WTC11 (cell line): ENCODE measurements around the gene ZNF622. TPM values are rescaled to one million over a fixed set of nuclear protein-coding genes. Genes with fewer than 3 reads are reported as not detected.

Source experiments
- ATAC-seq: fragments of 200-7000 bp; cut with Tn5 transposase; 2 replicates; pipeline ENCODE4 v1.10.0; 2021; ENCODE audit warnings: mild to moderate bottlenecking, moderate library complexity
- CTCF ChIA-PET: fragments of 300-600 bp; sonication (Branson Sonifier 250); formaldehyde crosslinking; loops from one replicate; lab custom pipeline; 2021; ENCODE audit warnings: antibody characterized with exemption; lab: Charles Lee
- POLR2A ChIA-PET: fragments of 350-600 bp; sonication (Branson Sonifier 250); formaldehyde crosslinking; loops from one replicate; lab custom pipeline; 2021; ENCODE audit warnings: antibody characterized with exemption; lab: Charles Lee
- DNase-seq: peaks from one replicate; pipeline ENCODE4 v3.0.0; 2021; ENCODE audit warnings: low spot score
- H3K27ac Mint-ChIP-seq: 2 replicates; pipeline ENCODE4 v1.8.0; 2021; ENCODE audit warnings: mixed read lengths
- H3K27me3 Mint-ChIP-seq: 2 replicates; pipeline ENCODE4 v1.8.0; 2021; ENCODE audit warnings: low read depth, mild to moderate bottlenecking, moderate library complexity, mixed read lengths
- H3K36me3 Mint-ChIP-seq: 2 replicates; pipeline ENCODE4 v1.8.0; 2021; ENCODE audit warnings: mixed read lengths
- H3K4me1 Mint-ChIP-seq: 2 replicates; pipeline ENCODE4 v1.8.0; 2022; ENCODE audit warnings: mixed read lengths
- H3K4me3 Mint-ChIP-seq: 2 replicates; pipeline ENCODE4 v1.8.0; 2021; ENCODE audit warnings: mild to moderate bottlenecking, moderate library complexity, mixed read lengths
- H3K9me3 Mint-ChIP-seq: 2 replicates; pipeline ENCODE4 v1.8.0; 2021; ENCODE audit warnings: mixed read lengths
- CBFB ChIP-seq: sonication (generic); formaldehyde crosslinking; IDR thresholded peaks from 2 replicates; pipeline ENCODE4 v1.8.1; 2022; ENCODE audit warnings: mild to moderate bottlenecking, low read depth, missing genetic modification reagents
- E2F1 ChIP-seq: sonication (generic); formaldehyde crosslinking; IDR thresholded peaks from 2 replicates; pipeline ENCODE4 v1.8.0; 2022; ENCODE audit warnings: mild to moderate bottlenecking, missing genetic modification reagents
- GTF2I ChIP-seq: fragments of 250-450 bp; sonication (Bioruptor Pico); conservative IDR thresholded peaks from 2 replicates; pipeline ENCODE4 v1.4.0; 2021; ENCODE audit warnings: mild to moderate bottlenecking
- PRDM15 ChIP-seq: sonication (generic); formaldehyde crosslinking; IDR thresholded peaks from 2 replicates; pipeline ENCODE4 v1.8.0; 2022; ENCODE audit warnings: missing genetic modification reagents
- RORB ChIP-seq: fragments of 250-450 bp; sonication (Bioruptor Pico); IDR thresholded peaks from 2 replicates; pipeline ENCODE4 v1.9.0; 2021; ENCODE audit warnings: mild to moderate bottlenecking
- SMAD3 ChIP-seq: sonication (generic); formaldehyde crosslinking; IDR thresholded peaks from 2 replicates; pipeline ENCODE4 v1.8.0; 2022; ENCODE audit warnings: missing genetic modification reagents, mild to moderate bottlenecking, borderline replicate concordance
- SMAD4 ChIP-seq: sonication (generic); formaldehyde crosslinking; IDR thresholded peaks from 2 replicates; pipeline ENCODE4 v1.8.0; 2022; ENCODE audit warnings: mild to moderate bottlenecking, missing genetic modification reagents
- TEAD4 ChIP-seq: sonication (generic); formaldehyde crosslinking; IDR thresholded peaks from 2 replicates; pipeline ENCODE4 v1.8.0; 2022; ENCODE audit warnings: mild to moderate bottlenecking, missing genetic modification reagents
- ZNF121 ChIP-seq: sonication (generic); formaldehyde crosslinking; IDR thresholded peaks from 2 replicates; pipeline ENCODE4 v1.8.0; 2023; ENCODE audit warnings: missing genetic modification reagents
- ZNF396 ChIP-seq: fragments of 250-450 bp; sonication (Bioruptor Pico); IDR thresholded peaks from 2 replicates; pipeline ENCODE4 v1.8.0; 2021; ENCODE audit warnings: mild to moderate bottlenecking, moderate library complexity, borderline replicate concordance
- total RNA-seq: library from RNA; stranded (reverse); gene quantifications from 3 replicates; pipeline ENCODE4 v1.2.3, GENCODE V29; 2021
- TF ChIP-seq, protein P1 (sequence below): sonication (generic); formaldehyde crosslinking; conservative IDR thresholded peaks from 2 replicates; pipeline ENCODE4 v1.8.1; 2023; ENCODE audit warnings: mild to moderate bottlenecking, low read depth, missing genetic modification reagents, moderate library complexity
- TF ChIP-seq, protein P2 (sequence below): sonication (generic); formaldehyde crosslinking; IDR thresholded peaks from 2 replicates; pipeline ENCODE4 v1.8.1; 2022; ENCODE audit warnings: low read depth, mild to moderate bottlenecking, moderate library complexity, missing genetic modification reagents, borderline replicate concordance
- TF ChIP-seq, protein P3 (sequence below): sonication (generic); formaldehyde crosslinking; IDR thresholded peaks from 2 replicates; pipeline ENCODE4 v1.8.1; 2023; ENCODE audit warnings: mild to moderate bottlenecking, missing genetic modification reagents, borderline replicate concordance
- TF ChIP-seq, protein P4 (sequence below): sonication (generic); formaldehyde crosslinking; IDR thresholded peaks from 2 replicates; pipeline ENCODE4 v1.8.1; 2023; ENCODE audit warnings: mild to moderate bottlenecking, missing genetic modification reagents
- TF ChIP-seq, protein P5 (sequence below): sonication (generic); formaldehyde crosslinking; IDR thresholded peaks from 2 replicates; pipeline ENCODE4 v1.8.0; 2023; ENCODE audit warnings: missing genetic modification reagents

The ZNF622 gene
- total RNA-seq, 1 experiment from 2014 or later: 37.9 TPM

GRCh38 chr5:16480821-16481538 lies 15.4 kb upstream of the ZNF622 start:
- Mint-ChIP-seq H3K27me3 (no peaks in the 10 kb centered on the region), H3K27ac (no peak overlapping the region)
- CTCF ChIA-PET: no interaction called here
- TF ChIP-seq ZNF121 (CRISPR knock-in tag): no peak
- TF ChIP-seq, all 79 proteins: peak for 0
- POLR2A ChIA-PET: no interaction called here
- Mint-ChIP-seq H3K4me3 (no peak overlapping the region), H3K4me1 (no peaks in the 10 kb centered on the region), H3K9me3 (peaks cover 21% of the 10 kb centered on the region), H3K36me3 (no peaks in the 10 kb centered on the region)
- ATAC-seq: no peak
- no peak for DNase-seq

GRCh38 chr5:16480144-16480543 lies 14.5 kb upstream of the ZNF622 start:
- ChIA-PET CTCF (no interaction called here), POLR2A (no interaction called here)
- no peak overlapping the region for H3K4me3 Mint-ChIP-seq
- TF ChIP-seq SMAD4 (CRISPR knock-in tag) (no peak), CBFB (no peak), E2F1 (no peak), GTF2I (CRISPR knock-in tag) (no peak), RORB (CRISPR knock-in tag) (no peak), PRDM15 (no peak), SMAD3 (CRISPR knock-in tag) (no peak), ZNF396 (CRISPR knock-in tag) (no peak), TEAD4 (no peak)
- TF ChIP-seq, protein P1, sequence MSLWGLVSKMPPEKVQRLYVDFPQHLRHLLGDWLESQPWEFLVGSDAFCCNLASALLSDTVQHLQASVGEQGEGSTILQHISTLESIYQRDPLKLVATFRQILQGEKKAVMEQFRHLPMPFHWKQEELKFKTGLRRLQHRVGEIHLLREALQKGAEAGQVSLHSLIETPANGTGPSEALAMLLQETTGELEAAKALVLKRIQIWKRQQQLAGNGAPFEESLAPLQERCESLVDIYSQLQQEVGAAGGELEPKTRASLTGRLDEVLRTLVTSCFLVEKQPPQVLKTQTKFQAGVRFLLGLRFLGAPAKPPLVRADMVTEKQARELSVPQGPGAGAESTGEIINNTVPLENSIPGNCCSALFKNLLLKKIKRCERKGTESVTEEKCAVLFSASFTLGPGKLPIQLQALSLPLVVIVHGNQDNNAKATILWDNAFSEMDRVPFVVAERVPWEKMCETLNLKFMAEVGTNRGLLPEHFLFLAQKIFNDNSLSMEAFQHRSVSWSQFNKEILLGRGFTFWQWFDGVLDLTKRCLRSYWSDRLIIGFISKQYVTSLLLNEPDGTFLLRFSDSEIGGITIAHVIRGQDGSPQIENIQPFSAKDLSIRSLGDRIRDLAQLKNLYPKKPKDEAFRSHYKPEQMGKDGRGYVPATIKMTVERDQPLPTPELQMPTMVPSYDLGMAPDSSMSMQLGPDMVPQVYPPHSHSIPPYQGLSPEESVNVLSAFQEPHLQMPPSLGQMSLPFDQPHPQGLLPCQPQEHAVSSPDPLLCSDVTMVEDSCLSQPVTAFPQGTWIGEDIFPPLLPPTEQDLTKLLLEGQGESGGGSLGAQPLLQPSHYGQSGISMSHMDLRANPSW: no peak
- TF ChIP-seq, protein P2, sequence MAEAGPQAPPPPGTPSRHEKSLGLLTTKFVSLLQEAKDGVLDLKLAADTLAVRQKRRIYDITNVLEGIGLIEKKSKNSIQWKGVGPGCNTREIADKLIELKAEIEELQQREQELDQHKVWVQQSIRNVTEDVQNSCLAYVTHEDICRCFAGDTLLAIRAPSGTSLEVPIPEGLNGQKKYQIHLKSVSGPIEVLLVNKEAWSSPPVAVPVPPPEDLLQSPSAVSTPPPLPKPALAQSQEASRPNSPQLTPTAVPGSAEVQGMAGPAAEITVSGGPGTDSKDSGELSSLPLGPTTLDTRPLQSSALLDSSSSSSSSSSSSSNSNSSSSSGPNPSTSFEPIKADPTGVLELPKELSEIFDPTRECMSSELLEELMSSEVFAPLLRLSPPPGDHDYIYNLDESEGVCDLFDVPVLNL (CRISPR knock-in tag): no peak
- TF ChIP-seq, protein P3, sequence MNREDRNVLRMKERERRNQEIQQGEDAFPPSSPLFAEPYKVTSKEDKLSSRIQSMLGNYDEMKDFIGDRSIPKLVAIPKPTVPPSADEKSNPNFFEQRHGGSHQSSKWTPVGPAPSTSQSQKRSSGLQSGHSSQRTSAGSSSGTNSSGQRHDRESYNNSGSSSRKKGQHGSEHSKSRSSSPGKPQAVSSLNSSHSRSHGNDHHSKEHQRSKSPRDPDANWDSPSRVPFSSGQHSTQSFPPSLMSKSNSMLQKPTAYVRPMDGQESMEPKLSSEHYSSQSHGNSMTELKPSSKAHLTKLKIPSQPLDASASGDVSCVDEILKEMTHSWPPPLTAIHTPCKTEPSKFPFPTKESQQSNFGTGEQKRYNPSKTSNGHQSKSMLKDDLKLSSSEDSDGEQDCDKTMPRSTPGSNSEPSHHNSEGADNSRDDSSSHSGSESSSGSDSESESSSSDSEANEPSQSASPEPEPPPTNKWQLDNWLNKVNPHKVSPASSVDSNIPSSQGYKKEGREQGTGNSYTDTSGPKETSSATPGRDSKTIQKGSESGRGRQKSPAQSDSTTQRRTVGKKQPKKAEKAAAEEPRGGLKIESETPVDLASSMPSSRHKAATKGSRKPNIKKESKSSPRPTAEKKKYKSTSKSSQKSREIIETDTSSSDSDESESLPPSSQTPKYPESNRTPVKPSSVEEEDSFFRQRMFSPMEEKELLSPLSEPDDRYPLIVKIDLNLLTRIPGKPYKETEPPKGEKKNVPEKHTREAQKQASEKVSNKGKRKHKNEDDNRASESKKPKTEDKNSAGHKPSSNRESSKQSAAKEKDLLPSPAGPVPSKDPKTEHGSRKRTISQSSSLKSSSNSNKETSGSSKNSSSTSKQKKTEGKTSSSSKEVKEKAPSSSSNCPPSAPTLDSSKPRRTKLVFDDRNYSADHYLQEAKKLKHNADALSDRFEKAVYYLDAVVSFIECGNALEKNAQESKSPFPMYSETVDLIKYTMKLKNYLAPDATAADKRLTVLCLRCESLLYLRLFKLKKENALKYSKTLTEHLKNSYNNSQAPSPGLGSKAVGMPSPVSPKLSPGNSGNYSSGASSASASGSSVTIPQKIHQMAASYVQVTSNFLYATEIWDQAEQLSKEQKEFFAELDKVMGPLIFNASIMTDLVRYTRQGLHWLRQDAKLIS (CRISPR knock-in tag): no peak
- TF ChIP-seq, protein P4, sequence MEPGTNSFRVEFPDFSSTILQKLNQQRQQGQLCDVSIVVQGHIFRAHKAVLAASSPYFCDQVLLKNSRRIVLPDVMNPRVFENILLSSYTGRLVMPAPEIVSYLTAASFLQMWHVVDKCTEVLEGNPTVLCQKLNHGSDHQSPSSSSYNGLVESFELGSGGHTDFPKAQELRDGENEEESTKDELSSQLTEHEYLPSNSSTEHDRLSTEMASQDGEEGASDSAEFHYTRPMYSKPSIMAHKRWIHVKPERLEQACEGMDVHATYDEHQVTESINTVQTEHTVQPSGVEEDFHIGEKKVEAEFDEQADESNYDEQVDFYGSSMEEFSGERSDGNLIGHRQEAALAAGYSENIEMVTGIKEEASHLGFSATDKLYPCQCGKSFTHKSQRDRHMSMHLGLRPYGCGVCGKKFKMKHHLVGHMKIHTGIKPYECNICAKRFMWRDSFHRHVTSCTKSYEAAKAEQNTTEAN (CRISPR knock-in tag): no peak
- TF ChIP-seq, protein P5, sequence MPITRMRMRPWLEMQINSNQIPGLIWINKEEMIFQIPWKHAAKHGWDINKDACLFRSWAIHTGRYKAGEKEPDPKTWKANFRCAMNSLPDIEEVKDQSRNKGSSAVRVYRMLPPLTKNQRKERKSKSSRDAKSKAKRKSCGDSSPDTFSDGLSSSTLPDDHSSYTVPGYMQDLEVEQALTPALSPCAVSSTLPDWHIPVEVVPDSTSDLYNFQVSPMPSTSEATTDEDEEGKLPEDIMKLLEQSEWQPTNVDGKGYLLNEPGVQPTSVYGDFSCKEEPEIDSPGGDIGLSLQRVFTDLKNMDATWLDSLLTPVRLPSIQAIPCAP: no peak
- DNase-seq: no peak
- no peaks in the 10 kb centered on the region for H3K4me1 Mint-ChIP-seq
- H3K36me3 Mint-ChIP-seq: no peaks in the 10 kb centered on the region
- no peak overlapping the region for H3K27ac Mint-ChIP-seq
- no peaks in the 10 kb centered on the region for H3K27me3 Mint-ChIP-seq
- H3K9me3 Mint-ChIP-seq: peaks cover 21% of the 10 kb centered on the region
- ATAC-seq: no peak
